H1 (cell line): Measurements from ENCODE around the gene GTF3C2. TPM values are rescaled to one million over a fixed set of nuclear protein-coding genes. Genes with fewer than 3 reads are reported as not detected.

Source experiments
- KDM4A ChIP-seq: IDR thresholded peaks from one replicate; pipeline ENCODE4 v1.7.1; 2012; ENCODE audit warnings: low read depth, mild to moderate bottlenecking, moderate library complexity, low read length, inconsistent platforms; ENCODE audit not compliant: severe bottlenecking
- MAX ChIP-seq: IDR thresholded peaks from 2 replicates; pipeline ENCODE4 v1.6.1; 2012; ENCODE audit warnings: inconsistent platforms
- NANOG ChIP-seq: IDR thresholded peaks from 2 replicates; pipeline ENCODE4 v1.6.1; 2011; ENCODE audit warnings: low read length, low read depth, mild to moderate bottlenecking, inconsistent platforms; ENCODE audit not compliant: insufficient read depth, poor library complexity, severe bottlenecking
- polyA plus RNA-seq, 7 experiments: library from polyadenylated mRNA; depleted of rRNA in 3 of 7; stranded (reverse) in 5 of 7; unstranded in 2 of 7; fragments of >200 nt in 5 of 7; fragments of 200-250 nt in 2 of 7; gene quantifications; 1 replicate in 5 of 7; 2 replicates in 1 of 7; 4 replicates in 1 of 7; pipeline versions ENCODE4 v1.2.1 to v1.2.3, GENCODE V29; 2011 to 2013; ENCODE audit warnings: missing spikeins in 2 of 7, mixed read lengths in 2 of 7
- total RNA-seq: library from RNA; stranded (reverse); fragmentation: NEBNext Ultra II Directional; extraction: Animal tissue kit (Norgen Biotek cat#: 25700); gene quantifications from 2 replicates; pipeline ENCODE4 v1.2.1, GENCODE V29; 2021

Gene GTF3C2
- total and polyA plus RNA-seq, 2 of the 8 experiments (the other 6 are each of a cell fraction or from before 2014, with no cell fraction given), result 118 to 127 TPM

- TF ChIP-seq MAX (no peak), NANOG (no peak), KDM4A (no peak)
These were observed 20.5 kb upstream of the GTF3C2 start (continued) for GRCh38 chr2:27376866-27377617.
